Esophagus muscularis mucosa (tissue), 4 donors: ENCODE data around the gene TLNRD1.

Experiments
- CTCF ChIP-seq, 3 experiments: fragments of 200-600 bp in 2 of 3; fragments of 450-650 bp in 1 of 3; sonication (generic) in 2 of 3; IDR thresholded peaks; one replicate each; pipeline ENCODE4 v1.5.1; 2017 to 2019; ENCODE audit warnings: antibody characterized with exemption in 3 of 3, mild to moderate bottlenecking in 2 of 3, moderate library complexity in 1 of 3
- EP300 ChIP-seq: sonication (generic); formaldehyde crosslinking; IDR thresholded peaks from one replicate; pipeline ENCODE4 v1.6.1; 2017; ENCODE audit warnings: antibody characterized with exemption
- POLR2AphosphoS5 ChIP-seq, 2 donors: sonication (generic); formaldehyde crosslinking; IDR thresholded peaks; one replicate each; pipeline ENCODE4 v1.6.1; 2017; ENCODE audit warnings: antibody characterized with exemption in 2 of 2

- TF ChIP-seq CTCF (IDR thresholded peaks at IDR 0.05): no peak
- TF ChIP-seq EP300: no peak
- no peak for TF ChIP-seq POLR2AphosphoS5 (IDR thresholded peaks at IDR 0.05)
Observed at GRCh38 chr15:80986487-80986886, 14.2 kb upstream of the TLNRD1 start.
